Fibroblast of upper back skin (primary cell): ENCODE results near the gene TAF15.

Experiments
- DNase-seq: peaks from one replicate; pipeline ENCODE4 v3.0.0-alpha.2; 2013

The TAF15 gene

DNA sequence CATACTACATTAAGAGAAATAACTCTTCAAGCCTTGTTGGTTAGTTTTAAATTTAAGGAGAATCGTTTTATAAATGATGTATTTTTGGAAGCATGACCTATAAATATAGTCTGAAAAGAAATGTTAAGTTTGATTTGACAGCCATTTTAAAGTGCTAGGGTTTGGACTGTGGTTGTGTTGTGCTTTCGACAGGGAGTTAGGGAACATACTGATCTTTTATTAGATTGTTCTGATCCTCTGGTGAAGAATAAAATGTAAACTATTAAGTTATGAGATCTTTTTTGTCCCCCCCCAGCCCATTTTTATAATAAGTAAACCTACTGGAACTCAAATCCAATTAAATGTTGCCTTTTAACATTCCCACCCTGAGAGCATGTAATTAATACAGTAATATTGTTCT is 12.0 kb downstream of the TAF15 start:
- no peak for DNase-seq

DNA sequence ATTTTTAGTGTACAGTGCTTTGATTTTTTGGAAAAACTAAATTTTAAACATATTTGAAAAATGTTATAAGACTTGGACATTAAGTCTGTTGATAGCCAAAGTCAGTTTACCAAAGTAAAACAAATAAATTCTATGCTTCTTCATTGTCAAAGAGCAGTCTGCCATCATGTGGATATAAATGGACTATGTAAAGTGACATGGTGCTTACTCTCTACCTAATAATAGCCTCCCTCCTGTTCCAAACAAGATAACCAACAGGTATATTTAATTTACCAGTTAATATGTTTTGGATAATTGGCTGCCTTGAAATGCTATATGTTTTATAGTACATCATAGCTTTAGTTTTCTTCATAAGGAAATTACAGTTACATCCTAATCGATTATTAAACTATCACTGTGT is 15.9 kb downstream of the TAF15 start:
- no peak for DNase-seq

DNA sequence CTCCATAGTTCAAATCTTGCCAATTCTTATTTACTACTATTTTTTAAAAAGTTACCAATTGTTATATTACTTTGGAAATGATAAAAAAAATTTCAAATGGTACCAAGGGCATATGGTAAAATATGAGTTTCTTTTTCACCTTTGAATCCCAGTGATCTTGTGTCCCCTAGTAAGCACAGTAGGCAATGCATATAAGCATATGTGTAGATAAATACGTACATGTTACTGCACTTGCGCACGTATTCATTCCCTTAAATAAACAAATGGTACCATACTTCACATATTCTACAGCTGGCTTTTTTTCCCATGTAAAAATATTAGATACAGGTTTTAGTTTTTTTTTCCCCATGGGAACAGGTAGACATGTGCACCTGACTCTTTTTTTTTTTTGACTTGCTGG is 31.8 kb downstream of the TAF15 start:
- no peak for DNase-seq

DNA sequence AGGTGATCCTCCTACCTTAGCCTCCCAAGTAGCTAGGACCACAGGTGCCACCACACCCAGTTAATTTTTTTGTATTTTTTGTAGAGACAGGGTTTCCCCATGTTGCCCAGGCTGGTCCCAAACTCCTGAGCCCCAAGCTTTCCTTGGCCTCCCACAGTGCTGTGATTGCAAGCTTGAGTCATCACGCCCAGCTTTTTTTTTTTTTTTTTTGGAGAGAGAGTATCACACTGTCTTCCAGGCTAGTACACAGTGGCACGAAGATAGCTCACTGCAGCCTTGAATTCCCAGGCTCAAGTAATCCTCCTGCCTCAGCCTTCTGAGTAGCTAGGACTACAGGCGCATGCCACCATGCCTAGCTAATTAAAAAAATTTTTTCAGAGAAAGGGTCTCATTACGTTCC is 32.2 kb downstream of the TAF15 start:
- no peak for DNase-seq

DNA sequence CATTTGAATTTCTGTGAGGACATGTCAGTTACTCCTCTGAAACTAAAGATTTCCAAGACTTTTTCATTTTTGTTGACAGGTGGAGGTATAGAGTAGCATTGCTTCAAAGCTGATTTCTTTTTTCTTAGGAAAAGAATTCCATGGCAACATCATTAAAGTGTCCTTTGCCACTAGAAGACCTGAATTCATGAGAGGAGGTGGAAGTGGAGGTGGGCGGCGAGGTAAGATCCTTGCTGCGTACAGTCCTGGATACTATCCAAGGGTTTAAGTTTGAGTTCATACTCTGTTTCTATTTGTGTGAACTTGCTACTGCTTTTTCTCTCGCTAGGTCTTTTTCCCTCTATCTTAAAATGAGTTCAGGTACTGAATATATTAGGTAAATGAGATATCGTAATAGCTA is 33.0 kb downstream of the TAF15 start:
- DNase-seq = no peak

DNA sequence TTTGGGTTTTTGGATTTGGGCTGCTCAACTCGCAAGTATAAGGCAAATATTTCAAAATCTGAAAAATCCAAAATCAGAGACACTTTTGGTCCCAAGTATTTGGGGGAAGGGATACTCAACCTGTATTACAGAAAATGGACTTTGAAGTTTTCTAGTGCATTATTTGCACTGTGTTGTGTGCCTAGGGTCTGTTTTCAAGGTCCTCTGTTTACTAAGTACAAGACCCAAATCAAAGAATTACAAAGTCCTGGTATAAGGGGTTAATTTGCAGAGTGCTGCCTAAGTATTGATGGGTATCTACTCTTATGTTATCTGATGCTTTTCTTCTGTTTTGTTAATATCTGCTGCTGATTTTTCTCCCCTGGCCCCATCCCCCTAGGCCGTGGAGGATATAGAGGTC is 34.4 kb downstream of the TAF15 start:
- no peak for DNase-seq

DNA sequence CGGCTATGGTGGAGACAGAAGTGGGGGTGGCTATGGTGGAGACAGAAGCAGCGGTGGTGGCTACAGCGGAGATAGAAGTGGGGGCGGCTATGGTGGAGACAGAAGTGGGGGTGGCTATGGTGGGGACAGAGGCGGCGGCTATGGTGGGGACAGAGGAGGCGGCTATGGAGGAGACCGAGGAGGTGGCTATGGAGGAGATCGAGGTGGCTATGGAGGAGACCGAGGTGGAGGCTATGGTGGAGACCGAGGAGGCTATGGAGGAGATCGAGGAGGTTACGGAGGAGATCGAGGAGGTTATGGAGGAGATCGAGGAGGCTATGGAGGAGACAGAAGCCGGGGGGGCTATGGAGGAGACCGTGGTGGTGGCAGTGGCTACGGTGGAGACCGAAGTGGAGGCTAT is 35.3 kb downstream of the TAF15 start:
- DNase-seq = no peak

DNA sequence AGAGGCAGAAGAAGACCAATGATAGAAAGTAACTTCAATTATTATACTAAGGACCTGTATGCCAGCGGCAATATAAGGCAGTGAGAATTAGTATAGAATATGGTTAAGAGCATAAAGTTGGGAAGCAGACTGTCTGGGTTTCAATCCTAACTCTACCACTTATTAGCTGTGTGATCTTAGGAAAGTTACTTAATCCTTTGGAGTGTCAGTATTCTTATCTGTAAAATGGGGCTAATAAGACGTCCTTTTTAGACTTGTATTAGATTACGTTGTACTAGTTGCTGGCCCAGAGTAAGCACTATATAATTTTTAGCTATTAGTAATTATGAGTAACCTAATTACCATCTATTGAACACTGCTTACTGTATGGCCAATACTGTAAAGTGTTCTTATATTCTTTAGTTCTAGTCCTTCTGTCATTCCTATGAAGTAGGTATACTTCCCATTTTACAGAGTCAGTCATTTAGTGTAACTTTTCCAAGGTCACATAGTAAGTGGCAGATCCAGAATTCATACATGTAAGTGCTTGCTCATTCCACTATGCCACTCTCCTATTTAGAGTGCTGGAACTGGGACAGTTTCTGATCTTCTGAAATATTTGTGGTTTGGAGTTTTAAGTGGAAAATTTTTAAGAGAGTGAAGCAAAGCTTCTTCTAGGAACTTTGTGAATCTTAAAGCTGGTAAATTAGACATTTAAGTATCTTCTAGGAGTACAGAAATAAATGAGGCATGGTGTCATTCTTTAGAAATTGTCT is 36.9 kb downstream of the TAF15 start:
- peak; percentile 19 for DNase-seq

DNA sequence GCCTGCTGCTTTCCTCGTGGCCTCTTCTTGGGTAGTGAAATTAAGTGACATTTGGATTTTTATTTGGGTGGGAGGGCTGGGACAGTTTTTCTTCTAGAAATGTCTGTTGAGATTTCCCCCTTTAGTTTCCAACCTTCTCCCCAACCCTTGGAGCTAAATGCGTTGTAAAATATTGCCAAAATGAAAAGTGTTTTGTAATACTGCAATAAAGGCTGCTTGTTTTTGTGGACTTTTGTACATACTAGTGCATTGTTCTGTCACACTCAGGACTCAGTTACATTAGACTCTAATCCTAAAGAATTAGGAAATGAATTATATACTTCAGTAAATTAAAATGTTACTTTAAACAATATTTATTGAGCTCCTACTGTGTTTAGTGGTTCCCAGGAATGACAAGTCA is 37.7 kb downstream of the TAF15 start:
- no peak for DNase-seq

DNA sequence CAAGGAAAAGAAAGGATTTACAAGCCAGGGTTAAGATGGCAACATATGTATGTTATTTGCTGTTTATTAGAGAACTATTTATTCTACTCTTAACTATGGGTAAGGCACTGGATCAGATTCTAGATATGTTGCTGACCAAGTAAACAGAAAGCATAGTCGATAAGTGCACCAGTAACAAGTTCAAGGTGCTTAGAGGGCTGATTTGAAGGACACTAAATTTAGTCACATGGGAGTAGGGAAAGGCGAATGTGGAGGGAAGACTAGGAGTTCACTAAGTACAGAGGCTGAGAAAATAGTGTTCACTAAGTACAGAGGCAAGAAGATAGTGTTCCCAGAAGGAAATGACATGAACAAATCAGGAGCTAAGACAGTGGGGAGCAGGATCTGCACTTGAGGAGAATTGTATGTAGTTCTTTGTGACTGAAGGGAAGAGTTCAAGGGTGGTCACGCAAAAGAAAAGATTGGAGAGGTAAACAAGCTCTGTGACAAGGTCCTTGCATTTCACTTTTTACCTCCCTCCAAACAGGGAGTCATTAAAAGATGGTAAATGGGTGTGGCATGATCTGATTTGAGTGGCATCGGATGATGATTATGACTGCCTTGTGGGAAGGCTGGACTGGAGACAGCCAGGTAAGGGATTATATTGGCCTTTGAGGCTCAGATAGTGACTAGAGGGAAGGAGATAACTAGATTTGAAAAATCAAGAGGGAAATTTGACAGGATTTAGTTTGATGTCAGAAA is 38.5 kb downstream of the TAF15 start:
- no peak for DNase-seq

DNA sequence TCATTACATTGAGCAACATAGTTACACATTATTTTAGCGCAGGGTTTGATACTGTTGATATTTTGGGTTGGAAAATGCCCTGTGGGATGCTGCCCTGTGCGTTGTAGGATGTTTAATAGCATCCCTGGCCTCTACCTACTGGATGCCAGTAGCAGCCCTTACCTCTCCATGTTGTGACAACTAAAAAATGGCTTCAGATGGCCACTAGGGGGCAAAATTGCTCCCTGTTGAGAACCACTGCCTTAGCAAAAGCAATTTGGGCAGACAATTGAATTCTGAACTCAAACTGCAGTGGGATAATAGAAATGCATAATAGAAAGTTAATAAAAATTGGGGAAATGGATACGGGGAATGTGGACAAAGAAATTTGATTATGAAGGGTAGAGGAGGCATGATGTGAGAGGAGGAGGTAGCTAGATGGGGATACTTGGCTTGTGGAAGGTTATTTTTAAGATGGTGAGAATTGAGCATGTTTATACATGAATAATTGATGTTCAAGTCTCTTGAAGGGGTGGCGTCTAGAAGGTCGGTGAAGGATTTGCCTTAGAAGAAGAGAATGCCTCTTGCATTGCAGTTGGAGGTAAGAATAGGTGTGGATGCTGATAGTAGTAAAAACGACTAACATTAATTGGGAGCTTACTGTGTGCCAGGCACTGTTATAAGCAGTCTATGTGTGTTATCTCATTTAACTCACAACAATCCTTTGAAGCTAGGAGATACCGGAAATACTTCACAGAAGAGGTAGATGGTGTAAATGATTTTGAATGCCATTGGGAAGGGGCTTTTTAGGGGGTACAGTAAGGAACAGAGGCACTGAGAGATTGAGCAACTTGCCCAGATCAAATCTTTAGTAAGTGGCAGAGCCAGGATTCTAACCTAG is 40.4 kb downstream of the TAF15 start:
- DNase-seq = peak; percentile 64

DNA sequence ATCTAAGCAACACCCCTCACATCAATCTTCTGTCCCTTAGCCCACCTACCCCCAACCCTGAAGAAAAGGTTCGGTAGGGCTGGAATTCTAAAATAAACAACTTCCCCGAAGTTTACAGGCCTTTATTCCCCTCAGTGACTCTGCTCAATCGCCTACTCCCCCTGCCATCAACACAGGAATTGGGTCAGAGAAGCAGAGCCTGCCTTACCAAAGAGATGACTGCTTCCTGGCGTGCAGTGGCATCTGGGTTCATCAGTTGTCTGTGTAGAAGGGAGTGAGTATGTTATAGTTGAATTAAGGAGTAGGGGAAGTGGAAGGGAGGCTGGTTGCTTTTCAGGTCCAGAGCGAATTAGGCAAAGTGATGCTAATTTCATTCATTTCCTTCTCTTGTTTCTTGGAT is 46.7 kb downstream of the TAF15 start:
- no peak for DNase-seq

DNA sequence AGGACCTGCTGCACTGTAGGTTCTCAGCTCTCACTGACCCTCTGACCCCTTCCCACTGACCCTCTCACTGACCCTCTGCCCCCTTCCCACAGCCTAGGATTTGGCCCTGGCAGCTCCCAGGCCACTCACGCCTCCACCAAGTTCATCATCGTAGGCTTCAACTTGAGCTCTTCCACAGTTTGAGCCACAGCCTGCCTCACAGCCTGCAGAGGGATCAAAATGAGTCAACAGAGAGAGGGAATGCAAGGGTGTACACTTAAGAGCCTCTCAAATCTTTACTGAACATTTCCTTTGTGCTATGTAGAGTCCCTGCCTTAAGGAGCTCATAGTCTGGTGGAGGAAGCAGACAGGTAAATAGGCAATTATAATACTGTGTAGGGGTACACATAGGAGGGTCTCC is 47.3 kb downstream of the TAF15 start:
- DNase-seq = no peak

DNA sequence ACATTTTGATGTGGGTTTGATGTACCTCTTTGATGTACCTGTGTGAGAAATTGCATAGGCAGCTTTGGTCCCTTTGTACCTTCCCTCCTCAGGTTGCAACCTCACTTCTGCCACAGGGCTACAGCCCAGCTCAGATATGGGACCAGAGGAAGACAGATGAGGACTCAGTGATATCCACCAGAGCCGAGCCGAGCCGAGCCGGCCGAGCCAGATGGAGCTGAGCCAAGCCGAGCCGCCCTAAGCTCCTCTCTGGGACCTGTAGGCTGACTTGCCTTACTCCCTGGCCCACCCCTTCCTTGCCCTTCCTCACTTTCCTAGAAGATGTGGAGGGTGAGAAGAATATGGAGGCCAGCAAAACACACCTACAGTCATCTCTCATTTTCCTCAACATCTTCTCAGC is 55.6 kb downstream of the TAF15 start:
- no peak for DNase-seq

DNA sequence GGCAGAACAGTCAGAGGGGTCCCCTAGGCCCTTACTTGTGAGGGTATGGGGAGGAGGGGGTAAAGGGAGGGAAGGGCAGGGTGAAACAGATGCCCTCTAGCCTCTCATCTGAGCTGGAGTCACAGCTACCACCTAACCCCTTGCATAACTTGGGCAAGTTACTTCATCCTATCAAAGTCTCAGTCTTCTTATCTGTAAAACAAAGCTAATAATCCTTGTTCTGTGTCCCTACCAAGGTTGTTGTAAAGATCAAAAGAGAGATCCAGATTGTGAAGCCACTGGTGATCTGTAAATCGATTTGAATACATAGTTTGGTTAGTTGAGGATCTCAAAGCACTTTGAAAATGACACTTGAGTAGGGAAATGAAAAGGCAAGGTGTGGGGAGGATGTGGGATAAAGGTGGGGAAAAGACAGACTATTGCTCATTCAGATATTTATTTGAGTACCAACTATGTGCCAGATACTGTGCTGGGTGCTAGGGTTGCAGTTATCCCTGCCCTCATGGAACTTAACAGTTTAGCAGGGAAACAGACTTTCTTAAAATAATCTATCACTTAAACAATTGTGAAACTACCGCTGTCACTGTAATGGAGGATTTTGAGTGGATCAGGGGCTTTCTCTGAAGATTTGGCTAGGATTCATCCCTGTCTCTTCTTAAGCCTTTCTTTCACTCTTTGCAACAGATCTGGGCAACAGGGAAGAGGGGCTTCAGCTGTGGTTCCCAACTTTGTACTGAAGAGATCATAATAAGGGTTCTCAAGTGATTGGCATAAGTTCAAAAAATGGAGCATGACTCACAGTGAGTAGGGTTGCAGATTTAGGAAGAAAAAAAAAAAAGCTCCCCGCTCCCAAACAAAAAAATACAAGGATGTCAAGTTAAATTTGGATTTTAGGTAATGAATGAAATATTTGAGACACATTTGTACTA is 56.4 kb downstream of the TAF15 start:
- peak; percentile 57 for DNase-seq

DNA sequence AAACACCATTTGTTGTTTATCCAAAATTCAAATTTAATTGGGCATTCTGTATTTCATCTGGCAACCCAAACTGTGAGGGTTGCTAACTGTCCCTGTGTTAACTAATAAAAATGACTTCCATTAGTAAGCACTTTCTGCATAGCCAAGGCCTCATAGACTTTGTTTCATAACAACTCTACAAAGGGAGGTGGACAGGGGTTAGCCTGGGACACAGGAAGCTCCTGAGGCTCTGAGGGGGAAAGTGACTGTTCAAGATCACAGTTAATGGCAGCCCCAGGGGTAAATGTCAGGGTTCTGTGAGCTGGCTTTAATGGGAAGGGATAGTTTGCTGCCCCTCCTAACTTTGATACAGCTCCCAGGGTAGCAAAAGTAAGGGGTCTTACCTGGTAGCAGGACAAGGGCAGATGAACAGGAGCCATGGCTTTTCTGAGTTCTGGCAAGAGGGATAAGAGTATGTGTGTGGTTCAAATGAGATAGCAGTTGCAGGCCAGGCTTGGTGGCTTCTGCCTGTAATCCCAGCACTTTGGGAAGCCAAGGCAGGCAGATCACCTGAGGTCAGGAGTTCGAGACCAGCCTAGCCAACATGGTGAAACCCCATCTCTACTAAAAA is 57.2 kb downstream of the TAF15 start:
- no peak for DNase-seq

DNA sequence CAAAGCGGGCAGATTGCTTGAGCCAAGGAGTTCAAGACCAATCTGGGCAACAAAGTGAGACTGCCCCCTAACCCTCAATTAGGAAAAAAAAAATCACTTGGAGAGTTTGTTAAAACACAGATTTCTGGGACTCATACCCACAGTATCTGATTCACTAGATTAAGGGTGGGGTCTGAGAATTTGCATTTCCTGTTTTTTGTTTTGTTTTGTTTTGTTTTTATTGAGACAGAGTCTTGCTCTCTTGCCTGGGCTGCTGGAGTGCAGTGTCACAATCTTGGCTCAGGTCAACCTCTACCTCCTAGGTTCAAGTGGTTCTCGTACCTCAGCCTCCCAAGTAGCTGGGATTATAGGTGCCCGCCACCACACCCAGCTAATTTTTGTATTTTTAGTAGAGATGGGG is 58.3 kb downstream of the TAF15 start:
- DNase-seq = no peak

DNA sequence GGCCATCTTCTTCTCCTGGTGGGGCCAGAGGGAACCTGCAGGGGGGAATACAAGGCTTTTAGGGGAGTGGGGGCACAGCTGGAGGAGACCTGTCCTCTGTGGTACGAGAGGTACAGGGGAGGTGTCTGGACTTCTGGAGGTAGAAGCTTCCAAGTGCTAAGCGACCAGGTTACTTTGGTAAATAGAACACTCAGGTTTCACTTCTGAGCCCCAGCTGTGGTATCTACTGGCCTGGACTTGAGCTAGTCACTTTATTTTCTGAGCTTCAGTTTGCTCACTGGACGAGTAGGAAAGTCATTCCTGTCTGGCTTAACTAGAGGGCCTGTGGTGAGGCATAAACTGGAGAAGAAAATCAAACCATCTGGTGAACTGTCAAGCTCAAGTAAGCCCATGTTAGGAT is 59.5 kb downstream of the TAF15 start, which contains the start of gene HEATR9:
TSS of gene HEATR9 (minus strand) at position 155 of the 400 bp plus-strand sequence. CDS start at position 6, 149 bp downstream.
- DNase-seq = no peak

DNA sequence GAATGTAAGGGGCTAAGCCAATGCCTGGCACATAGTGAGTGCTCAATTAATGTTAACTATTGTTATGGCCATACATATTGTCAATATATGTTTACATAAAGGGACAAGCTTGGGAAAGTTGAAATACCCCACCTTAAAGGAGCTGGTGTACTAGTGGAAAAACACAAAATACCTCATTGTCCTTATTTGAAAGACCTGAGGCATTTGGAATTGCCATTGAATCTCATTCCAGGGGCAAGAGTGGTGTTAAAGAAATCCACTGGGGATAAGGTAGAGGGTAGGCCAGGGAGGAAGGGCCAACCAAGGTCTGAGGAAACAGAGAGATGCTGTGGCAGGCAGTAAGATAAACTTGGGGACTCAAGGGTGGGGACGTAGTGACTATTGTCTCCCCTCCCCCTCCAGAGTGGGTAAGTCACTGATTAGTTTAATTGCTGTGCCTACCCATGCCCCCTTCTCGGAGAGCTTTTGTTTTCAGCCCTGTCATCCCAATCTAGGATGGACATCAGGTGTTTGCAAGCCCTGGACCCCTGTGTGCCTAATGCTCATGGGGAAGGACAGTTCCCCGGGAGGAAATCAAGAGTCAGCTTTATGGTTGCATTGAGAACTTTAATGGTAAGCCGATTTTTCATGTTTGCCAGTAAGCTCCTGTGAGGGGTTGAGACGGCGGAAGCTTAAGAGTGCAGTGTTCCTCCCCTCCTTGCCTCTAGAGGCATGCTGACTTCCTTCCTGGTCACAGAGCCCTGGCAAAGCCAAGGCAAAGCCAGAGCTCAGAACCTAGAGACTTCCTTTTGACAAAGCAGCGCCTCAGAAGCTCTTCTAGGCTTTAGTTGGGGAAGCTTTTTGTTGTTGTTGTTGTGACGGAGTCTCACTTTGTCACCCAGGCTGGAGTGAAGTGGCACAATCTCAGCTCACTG is 61.9 kb downstream of the TAF15 start:
- no peak for DNase-seq

DNA sequence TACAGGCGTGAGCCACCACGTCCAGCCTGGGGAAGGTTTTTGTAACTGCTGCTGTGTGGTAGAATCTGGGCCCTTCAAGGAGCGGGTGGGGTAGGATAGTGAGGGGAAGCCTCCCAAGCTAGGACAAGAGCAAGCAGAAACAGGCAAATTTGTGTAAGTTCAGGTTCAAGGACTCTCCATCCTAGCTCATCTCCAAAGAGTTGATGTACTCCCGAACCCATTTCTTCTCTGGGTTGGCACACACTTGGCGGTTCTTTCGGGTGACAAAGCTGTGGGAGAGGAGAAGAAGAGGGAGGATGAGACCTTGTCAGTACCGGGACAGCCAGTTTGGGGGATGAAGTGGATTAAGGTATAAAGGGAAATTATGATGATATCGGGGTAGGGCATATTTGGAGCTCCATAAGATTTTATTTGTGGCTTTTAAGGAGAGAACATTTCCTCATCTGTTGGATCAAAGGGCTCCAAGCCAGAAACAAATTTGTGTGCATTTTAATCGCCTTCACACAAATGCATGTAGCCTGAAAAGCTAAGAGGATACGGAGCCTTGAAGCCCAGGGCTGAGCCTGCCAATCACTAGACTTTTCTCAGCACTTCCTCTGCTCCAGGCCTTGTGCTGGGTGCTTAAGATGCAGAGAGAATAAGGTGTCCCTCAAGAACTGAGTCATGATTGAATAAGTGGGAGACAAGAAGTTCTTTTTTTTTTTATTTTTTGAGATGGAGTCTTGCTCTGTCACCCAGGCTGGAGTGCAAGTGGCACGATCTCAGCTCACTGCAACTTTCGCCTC is 63.1 kb downstream of the TAF15 start:
- DNase-seq = no peak
